Stimulated activated CD8-positive, alpha-beta memory T cell treated with anti-CD3 and anti-CD28 coated beads, Interleukin-2, amount 100 ng/mL, for 48 hours (primary cell): ENCODE results near the gene STK24.
"Not testable (repeated sequence)": the region's sequence is repeated elsewhere in the genome, so short reads cannot be mapped to it uniquely, and the experiment has no call there.

ENCODE experiments used
- DNase-seq, 2 donors: peaks; one replicate each; pipeline ENCODE4 v3.0.0-alpha.2; 2020; ENCODE audit warnings: low read depth in 2 of 2

Gene STK24

GRCh38 chr13:98582947-98583346 lies 6.0 kb upstream of the STK24 start:
- DNase-seq: no peak

- no peak for DNase-seq
These were observed 5.2 kb upstream of the STK24 start for GRCh38 chr13:98581971-98582702.

GRCh38 chr13:98581381-98581780 lies 4.5 kb upstream of the STK24 start:
- no peak for DNase-seq

GRCh38 chr13:98580420-98580819 lies 3.5 kb upstream of the STK24 start:
- DNase-seq: no peak

- DNase-seq: no peak
These were observed 954 bp upstream of the STK24 start for GRCh38 chr13:98577836-98578285.

- no peak for DNase-seq
These were observed 534 bp downstream of the STK24 start for GRCh38 chr13:98576200-98576945.

GRCh38 chr13:98575904-98576199 lies 1.1 kb downstream of the STK24 start:
- DNase-seq: no peak

- no peak for DNase-seq
These were observed 1.7 kb downstream of the STK24 start for GRCh38 chr13:98575009-98575903.

- DNase-seq: no peak
These were observed 4.8 kb downstream of the STK24 start for GRCh38 chr13:98571955-98572662.

- DNase-seq: no peak
These were observed 6.0 kb downstream of the STK24 start for GRCh38 chr13:98570929-98571372.

- DNase-seq: not testable (repeated sequence)
These were observed 7.2 kb downstream of the STK24 start for GRCh38 chr13:98569494-98570367.

- no peak for DNase-seq
These were observed 8.0 kb downstream of the STK24 start for GRCh38 chr13:98568918-98569317.

- no peak for DNase-seq
These were observed 9.8 kb downstream of the STK24 start for GRCh38 chr13:98567140-98567539.

GRCh38 chr13:98565726-98566565 lies 11.0 kb downstream of the STK24 start:
- DNase-seq: no peak

GRCh38 chr13:98564204-98564603 lies 12.7 kb downstream of the STK24 start:
- no peak for DNase-seq

GRCh38 chr13:98563071-98563470 lies 13.8 kb downstream of the STK24 start:
- DNase-seq: no peak

GRCh38 chr13:98559169-98559568 lies 17.7 kb downstream of the STK24 start:
- DNase-seq: no peak

- no peak for DNase-seq
These were observed 18.7 kb downstream of the STK24 start for GRCh38 chr13:98557937-98558792.
